ENCODE data around the gene IFITM1.

DNA sequence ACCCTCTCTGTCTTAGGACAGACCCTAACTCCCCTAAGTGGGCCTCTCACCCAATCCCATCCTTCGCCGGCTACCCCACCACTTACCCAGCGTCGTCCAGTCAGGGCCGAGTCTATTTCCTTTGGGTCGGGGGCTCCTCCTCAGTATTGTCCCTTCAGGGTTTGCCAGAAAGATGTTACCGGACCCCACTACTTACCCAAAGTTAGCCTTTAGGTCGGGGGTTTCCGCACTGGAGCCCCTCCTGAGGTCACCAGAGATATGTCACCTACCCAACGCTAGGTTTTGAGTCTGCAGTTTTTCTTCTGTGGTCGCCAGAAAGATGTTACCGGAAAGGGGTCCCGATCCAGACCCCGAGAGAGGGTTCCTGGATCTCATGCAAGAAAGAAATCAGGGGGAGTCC, 37.6 kb downstream of the IFITM1 start:
- TF ChIP-seq JUND (IDR thresholded peaks at IDR 0.05; ENCODE audit: borderline replicate concordance, low read depth, low read length): no peak
- no peak for TF ChIP-seq JUND (tag; IDR thresholded peaks at IDR 0.05; ENCODE audit: borderline replicate concordance, low read depth, low read length)
- no peak for TF ChIP-seq CAMTA2 (CRISPR knock-in tag; conservative IDR thresholded peaks at IDR 0.05)
- TF ChIP-seq PHF20 (IDR thresholded peaks at IDR 0.05; ENCODE audit: partially characterized antibody): no peak

Measured in K562 (cell line).